Gastrocnemius medialis (tissue), 4 donors: ENCODE measurements around the gene RBFOX2.

ENCODE experiments used
- POLR2A ChIP-seq, 2 donors: fragments of 450-650 bp; IDR thresholded peaks; one replicate each; pipeline ENCODE4 v1.6.1; 2017; ENCODE audit warnings: antibody characterized with exemption in 2 of 2, mild to moderate bottlenecking in 2 of 2, moderate library complexity in 2 of 2
- TF ChIP-seq, protein P1 (sequence below), 5 experiments: fragments of 450-650 bp in 3 of 5; fragments of 200-600 bp in 2 of 5; sonication (generic) in 2 of 5; IDR thresholded peaks in 4 of 5; conservative IDR thresholded peaks in 1 of 5; 1 replicate in 4 of 5; 2 replicates in 1 of 5; pipeline ENCODE4 v1.5.1; 2016 to 2019; ENCODE audit warnings: antibody characterized with exemption in 5 of 5, mild to moderate bottlenecking in 3 of 5, moderate library complexity in 3 of 5

DNA sequence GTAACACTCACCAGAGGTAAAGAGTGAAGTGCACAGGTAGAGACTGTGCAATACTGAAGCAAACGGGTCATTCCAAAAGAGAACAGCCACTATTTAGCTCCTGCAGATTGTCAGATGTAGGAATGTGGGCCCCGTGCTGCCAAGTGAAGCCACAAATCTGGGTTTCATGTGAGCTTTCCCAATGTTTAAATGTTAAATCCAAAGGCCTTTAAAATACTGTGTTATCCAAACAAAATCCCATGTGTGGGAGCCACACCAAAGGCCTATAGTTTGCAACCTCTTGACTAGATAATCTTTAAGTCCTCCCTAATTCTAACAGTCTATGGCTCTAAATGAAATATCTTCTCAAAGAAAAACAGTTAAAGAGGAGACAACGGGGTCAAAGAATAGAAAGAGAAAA is 43.3 kb downstream of the RBFOX2 start:
- TF ChIP-seq POLR2A (IDR thresholded peaks at IDR 0.05) = no peak
- TF ChIP-seq, protein P1, sequence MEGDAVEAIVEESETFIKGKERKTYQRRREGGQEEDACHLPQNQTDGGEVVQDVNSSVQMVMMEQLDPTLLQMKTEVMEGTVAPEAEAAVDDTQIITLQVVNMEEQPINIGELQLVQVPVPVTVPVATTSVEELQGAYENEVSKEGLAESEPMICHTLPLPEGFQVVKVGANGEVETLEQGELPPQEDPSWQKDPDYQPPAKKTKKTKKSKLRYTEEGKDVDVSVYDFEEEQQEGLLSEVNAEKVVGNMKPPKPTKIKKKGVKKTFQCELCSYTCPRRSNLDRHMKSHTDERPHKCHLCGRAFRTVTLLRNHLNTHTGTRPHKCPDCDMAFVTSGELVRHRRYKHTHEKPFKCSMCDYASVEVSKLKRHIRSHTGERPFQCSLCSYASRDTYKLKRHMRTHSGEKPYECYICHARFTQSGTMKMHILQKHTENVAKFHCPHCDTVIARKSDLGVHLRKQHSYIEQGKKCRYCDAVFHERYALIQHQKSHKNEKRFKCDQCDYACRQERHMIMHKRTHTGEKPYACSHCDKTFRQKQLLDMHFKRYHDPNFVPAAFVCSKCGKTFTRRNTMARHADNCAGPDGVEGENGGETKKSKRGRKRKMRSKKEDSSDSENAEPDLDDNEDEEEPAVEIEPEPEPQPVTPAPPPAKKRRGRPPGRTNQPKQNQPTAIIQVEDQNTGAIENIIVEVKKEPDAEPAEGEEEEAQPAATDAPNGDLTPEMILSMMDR (IDR thresholded peaks at IDR 0.05 in 4 of 5, conservative IDR thresholded peaks at IDR 0.05 in 1 of 5) = no peak
